Islet of Langerhans (tissue), 1 donor: ENCODE measurements around the gene LLGL1.

ENCODE experiments used
- FAIRE-seq: peaks from one replicate; lab custom pipeline; 2011; peaks lifted over from hg19 to GRCh38; lab: Jason Lieb, UNC

Gene LLGL1

DNA sequence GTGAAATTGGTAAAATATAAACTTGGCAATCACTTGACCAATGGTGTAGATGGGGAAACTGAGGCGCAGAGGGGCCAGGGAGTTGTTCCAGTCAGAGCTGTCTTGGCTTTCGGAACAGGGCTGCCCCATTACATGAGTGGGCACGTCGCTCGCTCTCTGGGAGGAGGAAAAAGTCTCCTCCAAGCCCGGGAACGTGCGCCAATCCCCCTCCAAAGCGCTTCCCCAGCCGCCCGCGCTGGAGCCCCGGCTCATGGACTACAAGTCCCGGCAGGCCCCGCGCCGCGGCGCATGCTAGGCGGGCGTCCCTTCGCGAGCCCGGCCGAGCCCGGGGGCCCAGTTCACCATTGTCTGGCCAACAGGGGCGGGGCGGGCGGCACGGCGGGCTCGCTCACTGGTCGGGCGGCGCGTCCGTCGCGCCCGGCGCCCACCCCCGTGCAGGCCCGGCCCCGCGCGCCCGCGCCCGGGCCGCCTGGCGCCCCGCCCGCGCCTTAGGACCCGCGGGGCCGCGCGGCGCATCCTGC lies at the start of gene LLGL1:
LLGL1 (plus strand) TSS at position 515 of the 521 bp plus-strand sequence. CDS start 48 bp downstream, outside the sequence.
- FAIRE-seq, result no peak

DNA sequence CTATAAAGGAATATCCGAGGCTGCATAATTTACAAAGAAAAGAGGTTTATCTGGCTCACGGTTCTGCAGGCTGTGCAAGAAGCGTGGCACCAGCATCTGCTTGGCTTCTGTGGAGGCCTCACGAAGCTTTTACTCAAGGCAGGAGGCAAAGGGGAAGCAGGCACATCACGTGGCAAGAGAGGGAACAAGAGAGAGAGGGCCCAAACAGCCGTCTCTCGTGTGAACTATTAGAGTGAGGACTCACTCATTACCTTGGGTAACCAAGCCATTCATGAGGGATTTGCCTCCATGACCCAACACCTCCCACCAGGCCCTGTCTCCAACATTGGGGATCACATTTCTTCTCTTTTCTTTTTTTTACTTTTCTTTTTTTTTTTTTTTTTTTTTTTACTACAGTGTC lies 49.3 kb upstream of the LLGL1 start:
- FAIRE-seq, result no peak

DNA sequence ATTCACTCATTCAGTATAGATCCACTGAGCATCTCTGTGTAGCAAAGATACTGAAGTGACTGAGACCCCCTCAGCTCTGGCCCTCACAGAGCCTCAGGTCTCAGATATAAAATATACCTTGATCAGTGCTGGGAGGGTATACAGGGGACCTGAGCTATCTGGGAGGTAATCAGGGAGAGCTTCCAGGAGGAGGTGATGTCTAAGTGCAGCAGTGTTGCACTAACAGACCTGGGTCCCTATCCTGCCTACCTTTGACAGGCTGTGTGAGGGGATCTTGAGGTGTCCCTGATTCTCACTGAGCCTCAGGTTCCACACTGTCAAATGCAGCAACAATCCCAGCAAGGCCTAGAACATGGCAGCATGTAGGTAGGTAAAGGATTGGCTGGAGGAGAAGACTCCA lies 48.3 kb upstream of the LLGL1 start:
- FAIRE-seq, result no peak

DNA sequence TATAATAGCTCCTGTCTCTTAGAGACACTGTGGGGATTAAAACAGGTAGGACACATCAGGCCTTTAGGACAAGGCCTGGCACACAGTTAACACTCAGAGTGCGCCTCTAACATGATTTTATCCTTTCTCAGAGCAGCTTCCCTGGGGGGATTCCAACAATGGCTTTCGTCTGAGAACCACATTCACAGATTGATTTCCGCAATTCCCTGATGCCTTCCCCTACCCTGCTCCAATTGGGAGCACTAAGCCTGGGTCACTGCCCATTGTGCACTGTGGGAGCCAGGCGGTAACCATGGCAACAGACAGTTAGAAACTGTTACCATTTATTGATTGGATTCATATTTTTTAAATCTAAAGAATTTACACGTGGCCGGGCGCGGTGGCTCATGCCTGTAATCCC lies 47.7 kb upstream of the LLGL1 start:
- FAIRE-seq, result no peak

DNA sequence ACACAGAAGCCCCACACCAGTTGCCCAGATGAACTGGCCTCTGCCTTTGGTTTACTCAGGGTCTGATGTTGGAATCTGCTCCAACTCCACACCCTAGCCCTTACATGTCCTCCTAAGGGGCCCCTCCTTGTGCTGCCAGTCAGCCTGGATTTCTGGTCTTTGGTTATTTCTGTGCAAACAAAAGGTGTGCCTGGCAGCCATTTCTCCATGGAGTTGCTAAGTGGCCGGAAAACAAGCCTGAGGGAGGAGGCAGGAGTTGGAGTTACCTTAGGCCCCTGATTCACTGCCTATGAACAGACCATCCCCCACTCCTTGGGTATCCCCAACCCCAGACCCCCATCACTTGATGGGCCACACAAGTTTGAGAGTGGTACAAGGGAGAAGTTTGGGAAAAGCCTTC lies 46.2 kb upstream of the LLGL1 start:
- no peak for FAIRE-seq

DNA sequence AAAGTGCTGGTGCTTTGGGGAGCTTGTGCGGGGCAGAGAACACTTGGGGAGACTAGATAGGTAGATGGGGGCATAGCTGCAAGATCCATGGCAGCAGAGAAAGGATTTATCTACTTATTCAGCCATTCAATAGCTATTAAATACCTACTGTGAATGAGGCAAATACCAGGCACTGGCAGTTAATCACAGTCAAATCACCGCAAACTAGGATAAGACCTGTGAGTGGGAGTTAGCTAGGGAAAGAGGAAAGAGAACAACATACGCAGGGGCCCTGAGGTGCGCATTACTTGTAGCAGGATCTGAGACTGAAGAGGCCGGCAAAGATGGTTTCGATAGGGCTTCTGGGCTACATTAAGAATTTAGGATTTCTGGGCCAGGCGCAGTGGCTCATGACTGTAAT lies 45.6 kb upstream of the LLGL1 start:
- no peak for FAIRE-seq

DNA sequence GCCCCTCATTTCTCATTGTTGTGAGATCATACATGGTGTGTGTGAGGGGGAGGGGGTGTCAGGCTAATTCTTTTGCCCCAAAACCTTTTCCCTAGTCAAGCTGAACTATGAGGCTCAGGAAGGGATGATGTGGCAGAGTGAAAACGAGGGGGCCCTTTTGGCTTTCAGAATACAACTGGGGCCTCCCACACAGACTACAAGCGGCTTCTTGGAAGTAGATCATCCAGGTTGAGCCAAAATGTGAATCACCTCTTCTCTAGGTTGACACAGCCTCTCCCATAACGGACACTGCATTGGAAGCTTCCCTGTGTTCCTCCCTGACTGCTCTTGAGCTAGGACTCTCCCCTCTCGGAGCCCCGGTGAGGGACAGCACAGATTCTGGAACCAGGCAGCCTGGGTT lies 44.1 kb upstream of the LLGL1 start:
- FAIRE-seq, result no peak

DNA sequence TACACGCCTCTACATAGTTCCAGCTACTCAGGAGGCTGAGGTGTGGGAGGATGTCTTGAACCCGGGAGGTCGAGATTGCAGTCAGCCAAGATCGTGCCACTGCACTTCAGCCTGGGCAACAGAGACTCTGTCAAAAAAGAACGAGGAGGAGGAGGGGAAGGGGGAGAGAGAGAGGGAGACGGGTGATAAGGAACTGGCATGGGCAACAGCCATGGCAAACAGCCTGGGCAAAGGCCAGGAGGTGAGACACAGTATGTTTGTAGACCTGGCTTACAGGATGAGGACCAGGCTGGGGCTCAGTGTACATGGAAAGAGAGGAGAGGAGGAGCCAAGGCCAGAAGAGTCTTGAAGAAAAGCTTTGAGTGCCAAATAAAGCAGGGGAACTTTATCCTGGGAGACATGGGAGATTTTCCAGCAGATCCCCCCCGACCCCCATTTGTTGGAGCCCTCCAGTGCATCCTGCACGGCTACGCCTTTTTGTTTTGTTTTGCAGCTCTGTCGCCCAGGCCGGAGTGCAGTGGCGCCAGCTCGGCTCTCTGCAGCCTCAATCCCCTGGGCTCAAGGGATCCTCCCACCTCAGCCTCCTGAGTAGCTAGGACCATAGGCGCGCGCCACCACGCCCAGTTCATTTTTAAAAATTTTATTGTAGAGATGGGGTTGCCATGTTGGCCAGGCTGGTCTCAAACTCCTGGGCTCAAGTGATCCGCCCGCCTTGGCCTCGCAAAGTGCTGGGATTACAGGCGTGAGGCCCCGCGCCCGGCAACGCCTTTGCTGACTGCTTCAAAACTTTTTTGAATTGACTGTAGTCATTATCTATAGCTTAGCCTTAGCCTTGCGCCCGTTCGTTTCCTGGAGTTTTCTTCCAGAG lies 43.1 kb upstream of the LLGL1 start:
- no peak for FAIRE-seq

DNA sequence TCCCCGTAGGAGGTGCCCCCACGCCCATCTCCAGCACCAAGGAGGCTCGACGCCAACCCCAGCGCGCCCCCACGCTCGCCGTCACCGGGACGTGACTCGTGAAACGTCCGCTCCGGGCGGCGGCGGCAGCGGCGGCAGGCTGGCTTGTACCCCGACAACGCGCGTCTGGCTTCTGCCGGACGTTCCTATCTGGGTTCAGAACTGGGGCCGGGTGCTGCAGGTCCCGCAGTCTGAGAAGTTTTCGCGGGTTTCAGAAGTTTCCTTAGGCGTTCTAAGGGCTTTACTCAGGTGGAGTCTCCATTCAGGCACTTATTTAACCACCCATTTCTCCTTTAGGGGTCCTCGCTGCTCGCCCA lies 42.5 kb upstream of the LLGL1 start:
- no peak for FAIRE-seq

DNA sequence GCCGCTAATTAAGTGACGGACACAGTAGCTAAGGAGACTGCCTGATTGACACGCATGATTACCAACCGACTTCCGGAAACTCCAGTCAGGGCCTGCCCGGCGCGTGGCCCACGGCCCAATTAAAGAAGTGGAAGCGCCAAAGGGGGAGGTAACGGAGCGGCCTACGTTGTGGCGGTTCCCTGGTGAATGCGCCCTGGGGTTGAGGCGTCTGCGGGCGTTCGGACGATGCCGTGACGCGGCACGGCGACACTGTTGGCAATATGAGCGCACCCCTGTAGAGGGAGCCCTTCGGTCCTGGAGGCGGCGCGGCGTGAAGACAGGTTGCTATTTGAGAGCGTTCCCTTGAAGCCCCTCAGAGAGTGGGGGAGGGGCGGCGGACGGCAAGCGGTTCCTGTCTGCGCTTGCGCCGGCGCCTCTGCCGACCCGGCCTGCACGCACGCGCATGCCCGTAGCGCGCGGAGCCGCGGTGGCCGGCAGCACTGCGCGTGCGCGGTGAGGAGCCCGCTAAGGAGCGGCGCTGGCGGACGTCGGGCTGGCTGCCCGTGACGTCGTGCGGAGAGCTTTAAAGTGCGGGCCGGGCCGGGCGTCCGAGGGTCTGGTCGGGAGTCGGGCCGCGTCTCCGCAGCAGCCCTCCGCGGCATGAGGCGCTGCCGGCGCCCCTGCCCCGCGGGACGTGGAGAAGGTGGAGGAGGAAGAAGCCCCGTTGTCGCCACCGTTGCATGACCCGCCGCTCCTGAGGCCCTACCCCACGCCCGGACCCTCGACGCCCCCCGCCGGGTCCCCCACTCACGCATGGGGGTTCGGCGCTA lies 41.9 kb upstream of the LLGL1 start, which contains the start of gene ALKBH5:
ALKBH5 (plus strand) TSS at position 495 of the 809 bp plus-strand sequence. CDS start 416 bp downstream, outside the sequence.
- peak; percentile 93 for FAIRE-seq

DNA sequence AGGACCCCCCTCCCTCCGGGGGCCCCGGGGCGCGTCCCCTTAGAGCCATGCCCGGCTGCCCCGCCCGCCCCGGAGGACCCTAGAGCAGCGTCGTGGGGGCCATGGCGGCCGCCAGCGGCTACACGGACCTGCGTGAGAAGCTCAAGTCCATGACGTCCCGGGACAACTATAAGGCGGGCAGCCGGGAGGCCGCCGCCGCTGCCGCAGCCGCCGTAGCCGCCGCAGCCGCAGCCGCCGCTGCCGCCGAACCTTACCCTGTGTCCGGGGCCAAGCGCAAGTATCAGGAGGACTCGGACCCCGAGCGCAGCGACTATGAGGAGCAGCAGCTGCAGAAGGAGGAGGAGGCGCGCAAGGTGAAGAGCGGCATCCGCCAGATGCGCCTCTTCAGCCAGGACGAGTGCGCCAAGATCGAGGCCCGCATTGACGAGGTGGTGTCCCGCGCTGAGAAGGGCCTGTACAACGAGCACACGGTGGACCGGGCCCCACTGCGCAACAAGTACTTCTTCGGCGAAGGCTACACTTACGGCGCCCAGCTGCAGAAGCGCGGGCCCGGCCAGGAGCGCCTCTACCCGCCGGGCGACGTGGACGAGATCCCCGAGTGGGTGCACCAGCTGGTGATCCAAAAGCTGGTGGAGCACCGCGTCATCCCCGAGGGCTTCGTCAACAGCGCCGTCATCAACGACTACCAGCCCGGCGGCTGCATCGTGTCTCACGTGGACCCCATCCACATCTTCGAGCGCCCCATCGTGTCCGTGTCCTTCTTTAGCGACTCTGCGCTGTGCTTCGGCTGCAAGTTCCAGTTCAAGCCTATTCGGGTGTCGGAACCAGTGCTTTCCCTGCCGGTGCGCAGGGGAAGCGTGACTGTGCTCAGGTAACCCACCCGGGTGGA lies 41.0 kb upstream of the LLGL1 start:
- no peak for FAIRE-seq

DNA sequence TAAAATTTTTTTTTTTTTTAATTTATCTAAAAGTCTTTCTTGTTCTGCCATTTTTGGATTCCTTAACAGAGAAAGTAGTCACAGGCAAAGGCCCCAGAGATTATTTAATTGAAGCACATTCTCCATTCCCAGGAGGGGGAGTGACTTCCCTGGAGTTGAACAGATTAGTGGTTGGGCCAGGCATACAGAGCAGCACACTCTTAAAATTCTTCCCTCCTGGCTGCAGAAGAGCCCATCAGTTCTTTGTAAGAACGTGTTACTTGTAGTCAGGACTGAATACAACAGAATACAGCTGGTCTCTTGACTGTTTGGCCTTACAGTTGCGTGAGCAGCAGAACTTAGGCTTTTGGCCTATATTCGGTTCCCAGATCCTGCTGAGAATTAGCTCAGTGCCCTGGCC lies 40.0 kb upstream of the LLGL1 start:
- no peak for FAIRE-seq

DNA sequence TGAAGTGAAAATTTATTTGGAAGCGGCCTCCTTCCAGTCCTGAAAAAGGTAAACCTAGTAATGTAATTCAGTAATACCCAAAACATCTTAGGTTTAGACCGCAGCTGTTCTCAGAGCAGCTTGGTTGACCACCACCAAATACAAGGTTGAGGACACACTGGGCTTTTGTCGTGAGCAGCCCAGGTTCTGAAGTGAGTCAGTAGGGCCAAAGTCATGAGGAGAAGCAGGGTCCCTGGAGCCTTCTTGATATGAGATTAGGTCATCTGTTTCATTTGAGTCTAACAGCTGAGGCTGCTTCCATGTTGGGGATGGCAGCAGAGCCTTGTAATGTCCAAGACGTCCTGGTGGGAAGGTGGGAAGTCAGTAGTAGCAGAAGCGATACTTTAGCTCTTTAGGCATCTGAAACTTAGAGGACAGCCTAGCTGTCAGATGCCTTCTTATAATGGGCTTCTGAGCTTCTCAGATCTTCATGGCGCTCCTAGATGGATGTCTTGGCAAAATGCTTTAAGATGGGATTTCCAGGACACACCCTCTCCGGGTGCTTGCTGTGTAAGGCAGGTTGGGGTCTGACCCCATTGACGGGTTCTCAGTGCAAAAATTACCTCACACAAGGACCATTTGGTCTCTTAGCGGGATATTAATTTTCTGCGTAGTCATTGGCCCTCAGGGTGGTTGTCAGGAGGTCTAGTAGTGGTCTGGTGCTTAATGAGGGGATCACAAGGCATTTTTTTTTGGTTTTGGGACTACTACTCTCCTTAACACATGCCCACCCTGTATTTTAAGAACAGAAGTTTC lies 39.4 kb upstream of the LLGL1 start:
- FAIRE-seq, result no peak

DNA sequence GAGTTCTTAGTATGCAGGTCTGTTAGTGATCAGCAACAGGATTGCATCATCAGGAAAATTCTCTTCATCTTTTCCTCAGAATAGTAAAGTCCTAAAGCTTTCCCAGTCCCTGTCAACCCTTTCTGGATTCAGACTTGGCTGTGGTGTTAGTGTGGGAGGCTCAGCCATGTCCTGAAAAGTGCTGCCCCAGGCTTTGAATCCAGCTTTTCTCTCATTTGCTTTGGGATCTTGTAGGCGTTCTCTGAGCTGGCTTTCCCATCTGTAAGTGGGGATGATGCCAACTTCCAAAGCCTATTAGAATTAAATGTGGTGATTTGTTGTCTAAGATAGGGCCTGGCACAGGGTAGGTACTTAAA lies 38.8 kb upstream of the LLGL1 start:
- no peak for FAIRE-seq

DNA sequence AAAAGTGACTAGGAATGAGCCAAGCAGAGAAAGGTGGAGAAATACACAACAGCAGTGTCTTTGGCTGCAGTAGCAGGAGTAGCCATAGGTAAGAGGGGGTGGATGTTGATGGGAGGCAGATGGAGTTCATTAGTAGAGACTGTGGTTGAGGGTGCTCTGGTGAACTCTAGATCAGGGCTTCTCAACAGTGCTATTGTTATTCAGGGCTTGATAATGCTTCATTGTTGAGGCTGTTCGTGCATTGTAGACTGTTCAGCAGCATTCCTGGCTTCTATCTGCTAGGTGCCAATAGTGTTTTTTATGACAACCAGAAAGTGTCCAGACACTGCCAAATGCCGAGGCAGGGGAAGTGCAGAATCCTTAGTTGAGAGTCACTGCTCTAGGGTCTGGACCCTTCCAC lies 38.2 kb upstream of the LLGL1 start:
- FAIRE-seq, result no peak

DNA sequence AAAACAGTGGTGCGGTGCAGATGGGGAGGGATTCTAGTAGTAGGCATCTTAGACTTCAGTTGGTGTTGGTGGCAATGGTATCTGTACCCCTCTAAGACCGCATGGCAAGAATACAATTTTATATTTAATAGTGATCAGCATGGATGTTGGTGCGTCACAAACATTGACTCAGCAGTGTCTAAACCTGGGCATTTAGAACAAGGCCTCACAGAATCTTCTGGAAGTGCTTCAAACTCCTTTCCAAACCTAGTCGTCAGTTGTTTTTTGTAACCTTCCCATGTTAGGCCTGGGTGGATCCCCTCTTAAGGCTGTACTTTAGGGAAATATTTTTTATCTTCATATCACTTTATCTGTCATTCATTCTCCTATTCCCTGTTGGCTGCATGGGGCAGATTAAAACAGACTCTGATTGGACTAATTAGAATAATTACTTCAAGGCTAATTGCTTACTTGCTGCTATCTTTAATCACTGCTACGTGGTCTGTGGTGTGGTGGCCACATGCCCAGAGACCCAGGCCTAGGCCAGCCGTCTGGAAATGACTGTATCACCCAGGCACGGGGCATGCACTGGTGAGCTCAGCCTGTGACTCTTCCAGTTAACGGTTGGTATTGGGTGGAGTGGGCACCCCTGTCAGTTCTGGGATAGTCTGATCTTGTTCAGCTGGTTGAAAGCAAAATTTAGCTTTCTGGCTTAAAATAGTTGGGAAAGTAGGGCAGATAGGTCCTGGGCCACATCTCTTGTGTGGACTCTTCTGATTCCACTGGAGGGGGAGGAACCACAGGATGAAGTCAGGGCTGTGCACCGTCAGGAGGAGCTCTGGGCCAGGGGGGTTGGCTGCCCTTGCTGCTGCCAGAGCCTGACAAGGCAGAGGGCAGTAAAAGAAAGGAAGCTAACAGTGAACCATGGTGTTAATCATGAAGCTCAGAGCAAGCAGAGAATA lies 37.3 kb upstream of the LLGL1 start:
- no peak for FAIRE-seq

DNA sequence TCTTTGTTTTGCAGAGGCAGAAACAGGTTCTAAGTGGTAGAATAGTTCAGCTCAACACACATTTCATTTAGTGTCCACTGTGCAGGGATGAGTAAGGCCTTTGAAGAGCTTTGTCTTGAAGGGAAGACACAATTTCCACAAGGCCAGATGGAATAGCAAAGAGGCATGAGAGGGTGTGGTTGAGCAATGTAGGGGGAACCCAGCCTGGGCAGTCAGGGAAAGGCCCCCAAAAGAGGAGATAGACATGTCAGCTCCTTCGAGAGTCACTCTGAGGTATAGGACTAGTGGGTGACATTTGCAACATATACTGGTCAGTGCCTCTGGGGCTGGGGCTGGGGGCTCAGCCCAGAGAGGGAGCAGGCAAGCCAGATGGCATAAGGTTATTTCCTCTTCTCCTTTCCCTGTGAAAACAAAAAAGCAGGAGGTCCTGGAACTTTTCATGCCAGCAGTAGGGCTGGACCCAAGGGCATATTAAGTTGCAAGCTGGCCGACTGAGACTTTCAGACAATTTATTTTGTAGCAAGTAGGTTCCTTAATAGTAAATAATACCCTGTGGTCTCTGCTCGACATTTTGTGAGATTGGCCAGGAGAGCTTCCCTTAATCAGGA lies 34.7 kb upstream of the LLGL1 start:
- no peak for FAIRE-seq

DNA sequence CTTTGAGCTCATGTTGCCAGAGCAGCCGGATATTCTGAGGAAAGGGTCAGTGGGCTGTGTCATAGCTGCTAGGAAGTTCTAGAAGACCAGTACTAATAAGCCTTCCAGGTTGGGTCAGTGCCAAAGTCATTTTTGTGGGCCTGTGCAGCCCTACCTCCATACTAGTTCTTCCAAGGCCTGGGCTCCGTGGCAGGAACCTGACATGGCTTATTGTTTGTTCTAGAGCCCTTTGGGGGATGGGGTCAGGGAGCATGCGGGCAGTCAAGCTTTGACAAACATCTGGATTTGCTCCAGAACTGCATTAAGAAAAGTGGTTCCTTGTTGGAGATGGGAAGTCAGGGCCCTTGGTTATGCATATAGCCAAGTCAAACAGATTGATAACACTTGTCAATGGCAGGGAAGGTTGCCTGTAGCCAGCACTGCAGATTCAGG lies 34.2 kb upstream of the LLGL1 start:
- FAIRE-seq, result no peak

DNA sequence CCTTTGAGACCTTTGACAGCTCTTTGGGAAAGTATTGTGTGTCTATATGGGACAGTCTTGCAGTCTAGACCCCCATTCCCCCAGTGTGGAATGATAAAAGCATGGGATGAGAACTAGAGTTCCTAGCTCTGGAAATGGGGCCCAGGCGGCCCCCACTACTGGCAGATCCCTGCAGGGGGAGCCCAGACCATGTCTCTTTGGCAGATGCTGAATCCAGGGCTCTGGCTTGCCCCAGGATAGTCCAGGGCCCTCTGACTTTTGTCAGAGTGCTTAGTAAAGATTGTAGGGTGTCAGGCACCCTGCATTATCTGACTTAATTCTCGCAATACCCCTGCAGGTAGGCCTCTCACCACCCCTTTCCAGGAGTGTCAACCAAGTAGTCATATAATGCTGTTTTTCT lies 33.5 kb upstream of the LLGL1 start:
- no peak for FAIRE-seq

DNA sequence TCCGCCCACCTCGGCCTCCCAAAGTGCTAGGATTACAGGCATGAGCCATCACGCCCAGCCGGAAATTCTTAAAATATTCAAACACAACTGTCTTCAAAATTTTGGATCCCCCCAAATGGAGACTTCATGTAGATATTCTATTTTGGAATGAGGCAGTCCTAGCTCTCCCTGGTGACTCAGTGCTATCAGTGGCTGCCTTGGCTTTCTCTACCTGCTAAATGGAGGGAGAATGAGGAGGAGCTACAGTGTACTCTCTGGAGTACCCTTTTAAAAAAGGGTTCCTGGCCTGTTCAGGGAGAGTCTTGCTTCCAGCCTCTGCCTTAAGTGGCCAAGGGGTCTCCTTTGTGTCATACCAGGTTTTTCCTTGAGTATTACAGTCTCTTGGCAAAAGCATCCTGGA lies 31.0 kb upstream of the LLGL1 start:
- no peak for FAIRE-seq
